HepG2 (cell line): ENCODE data around the gene RAB3D. TPM values are rescaled to one million over a fixed set of nuclear protein-coding genes. Genes with fewer than 3 reads are reported as not detected.

Experiments
- ATAC-seq: fragments of 200-7000 bp; cut with Tn5 transposase; 3 replicates; pipeline ENCODE4 v1.9.1; 2020; ENCODE audit warnings: mild to moderate bottlenecking, moderate library complexity
- BruUV-seq: library from RNA; stranded (reverse); fragments of 400-500 nt; replicated peaks from 2 replicates; lab custom pipeline; 2021; lab: Mats Ljungman, UMichigan
- CTCF ChIA-PET: fragments of 300-600 bp; formaldehyde crosslinking; extraction: SDS; loops from one replicate; lab custom pipeline; 2021; ENCODE audit warnings: low total read pairs, inconsistent platforms, low intra/inter-chr PET ratio; lab: Yijun Ruan, JAX
- POLR2A ChIA-PET: fragments of 350-600 bp; sonication (Branson Sonifier 250); formaldehyde crosslinking; loops from one replicate; lab custom pipeline; 2020; ENCODE audit warnings: antibody characterized with exemption, inconsistent platforms; lab: Yijun Ruan, JAX
- DNase-seq: peaks from one replicate; pipeline ENCODE4 v3.0.0-alpha.2; 2015; ENCODE audit warnings: low spot score
- FAIRE-seq: peaks from 3 replicates; lab custom pipeline; 2011; peaks lifted over from hg19 to GRCh38; lab: Jason Lieb, UNC
- H2AFZ ChIP-seq: one replicate; pipeline ENCODE4 v1.6.1; 2011; ENCODE audit warnings: low read length, inconsistent platforms
- H3K27ac ChIP-seq: fragments of 300-600 bp; 3 replicates; pipeline ENCODE4 v1.8.0; 2011; ENCODE audit warnings: mixed run types, mild to moderate bottlenecking, mixed read lengths, low read length, inconsistent platforms; ENCODE audit not compliant: insufficient read depth; ENCODE audit errors: extremely low read length
- H3K27me3 ChIP-seq, 2 experiments: fragments of 200-600 bp in 1 of 2; 2 replicates in 1 of 2; 3 replicates in 1 of 2; pipeline versions ENCODE4 v1.6.0 to v1.8.0; 2011; ENCODE audit warnings: low read length in 2 of 2, mild to moderate bottlenecking in 2 of 2, moderate library complexity in 2 of 2, inconsistent platforms in 1 of 2; ENCODE audit not compliant: insufficient read depth in 2 of 2, control insufficient read depth in 1 of 2
- H3K36me3 ChIP-seq, 2 experiments: fragments of 200-600 bp in 1 of 2; replicated peaks in 1 of 2; 2 replicates in 1 of 2; 3 replicates in 1 of 2; pipeline versions ENCODE4 v1.5.1 to v1.8.0; 2011; ENCODE audit warnings: low read length in 2 of 2, inconsistent platforms in 1 of 2; ENCODE audit not compliant: insufficient read depth in 2 of 2, control insufficient read depth in 1 of 2
- H3K4me1 ChIP-seq: 2 replicates; pipeline ENCODE4 v1.5.1; 2012; ENCODE audit warnings: low read length, inconsistent platforms; ENCODE audit not compliant: insufficient read depth
- H3K4me2 ChIP-seq: 2 replicates; pipeline ENCODE4 v1.6.0; 2011; ENCODE audit warnings: low read depth, low read length, inconsistent platforms
- H3K4me3 ChIP-seq, 3 experiments: fragments of 200-600 bp in 1 of 3; sonication (generic), shearing (Covaris generic) in 1 of 3; replicated peaks in 1 of 3; 2 replicates each; pipeline ENCODE4 v1.5.1; 2011 to 2016; ENCODE audit warnings: low read length in 3 of 3, inconsistent platforms in 2 of 3, low read depth in 2 of 3, mild to moderate bottlenecking in 2 of 3, control low read depth in 1 of 3, mixed read lengths in 1 of 3; ENCODE audit not compliant: insufficient read depth in 1 of 3
- H3K79me2 ChIP-seq: one replicate; pipeline ENCODE4 v1.6.1; 2011; ENCODE audit warnings: low read length, inconsistent platforms; ENCODE audit not compliant: insufficient read depth
- H3K9ac ChIP-seq: 2 replicates; pipeline ENCODE4 v1.6.0; 2011; ENCODE audit warnings: mild to moderate bottlenecking, low read depth, low read length, inconsistent platforms; ENCODE audit not compliant: insufficient read depth
- H3K9me3 ChIP-seq: 2 replicates; pipeline ENCODE4 v1.5.1; 2012; ENCODE audit warnings: mild to moderate bottlenecking, low read length
- H4K20me1 ChIP-seq: 2 replicates; pipeline ENCODE4 v1.6.0; 2011; ENCODE audit warnings: inconsistent platforms, mild to moderate bottlenecking, low read length, moderate library complexity; ENCODE audit not compliant: insufficient read depth
- CREB1 ChIP-seq, 2 experiments: fragments of 450-650 bp in 1 of 2; IDR thresholded peaks; 2 replicates each; pipeline ENCODE4 v1.6.1; 2016 to 2017; ENCODE audit warnings: control low read depth in 1 of 2, mild to moderate bottlenecking in 1 of 2, missing compliant biosample characterization in 1 of 2, missing genetic modification characterization in 1 of 2
- JUN ChIP-seq: sonication (generic); formaldehyde crosslinking; IDR thresholded peaks from 2 replicates; pipeline ENCODE4 v1.4.0; 2020; ENCODE audit warnings: mild to moderate bottlenecking, missing genetic modification reagents
- PRDM15 ChIP-seq: sonication (generic); formaldehyde crosslinking; IDR thresholded peaks from 2 replicates; pipeline ENCODE4 v1.4.0; 2020; ENCODE audit warnings: missing genetic modification reagents
- ZNF20 ChIP-seq: sonication (generic); formaldehyde crosslinking; IDR thresholded peaks from 2 replicates; pipeline ENCODE4 v1.4.0; 2020; ENCODE audit warnings: mild to moderate bottlenecking, moderate library complexity, missing genetic modification reagents
- ZNF546 ChIP-seq: sonication (generic); formaldehyde crosslinking; conservative IDR thresholded peaks from 2 replicates; pipeline ENCODE4 v1.8.1; 2023; ENCODE audit warnings: mild to moderate bottlenecking, missing genetic modification reagents
- ZNF557 ChIP-seq: sonication (generic); formaldehyde crosslinking; IDR thresholded peaks from 2 replicates; pipeline ENCODE4 v1.4.0; 2020; ENCODE audit warnings: missing genetic modification reagents
- ZNF878 ChIP-seq: sonication (generic); formaldehyde crosslinking; IDR thresholded peaks from 2 replicates; pipeline ENCODE4 v1.8.1; 2023; ENCODE audit warnings: mild to moderate bottlenecking, missing genetic modification reagents, moderate library complexity
- ZSCAN9 ChIP-seq: IDR thresholded peaks from 2 replicates; pipeline ENCODE4 v1.6.1; 2016; ENCODE audit warnings: borderline replicate concordance
- ZUFSP ChIP-seq: sonication (generic); formaldehyde crosslinking; IDR thresholded peaks from 2 replicates; pipeline ENCODE4 v1.9.0; 2021; ENCODE audit warnings: missing genetic modification reagents, mild to moderate bottlenecking, borderline replicate concordance
- WGBS: methylation state at CpG from one replicate; pipeline ENCODE4 v1.1.6; 2017; ENCODE audit warnings: low lambda C conversion rate; 5-methylcytosine and 5-hydroxymethylcytosine counted together
- in situ Hi-C: cut with HindIII; loops from 2 replicates; pipeline ENCODE4 v1.10.0; 2017; ENCODE audit warnings: low pct_unique_long_range_greater_than_20kb; ENCODE audit not compliant: extremely low pct_ligation_motif_present
- intact Hi-C: fragments of 100-400 bp; cut with micrococcal nuclease; formaldehyde crosslinking; loops from one replicate; pipeline ENCODE4 v1.10.0; 2022; ENCODE audit not compliant: unreplicated experiment
- polyA plus RNA-seq, 8 experiments: library from polyadenylated mRNA; depleted of rRNA in 3 of 8; stranded (reverse) in 7 of 8; unstranded in 1 of 8; fragments of >200 nt; fragmentation: Illumina TruSeq in 4 of 8; extraction: Trizol in 4 of 8; gene quantifications; 2 replicates each; pipeline versions ENCODE4 v1.2.1 to v1.2.3, GENCODE V29; 2011 to 2016; ENCODE audit warnings: low read depth in 4 of 8, missing spikeins in 1 of 8, mixed read lengths in 1 of 8; ENCODE audit not compliant: insufficient read depth in 1 of 8
- total RNA-seq, 5 experiments: library from RNA; depleted of rRNA; stranded (reverse); fragments of >200 nt; fragmentation: Illumina TruSeq; extraction: Trizol; gene quantifications; 2 replicates each; pipeline ENCODE4 v1.2.3, GENCODE V29; 2016; ENCODE audit warnings: low read depth in 1 of 5
- TF ChIP-seq, protein P1 (sequence below): sonication (generic); formaldehyde crosslinking; IDR thresholded peaks from 2 replicates; pipeline ENCODE4 v1.8.0; 2022; ENCODE audit warnings: missing genetic modification reagents, mild to moderate bottlenecking, inconsistent platforms, borderline replicate concordance

The RAB3D gene
- total and polyA plus RNA-seq, 2 of the 13 experiments (the other 11 are each of a cell fraction or from before 2014, with no cell fraction given), result 2.0 to 16.1 TPM

- DNase-seq, result no peak
- H3K79me2 ChIP-seq, result no peaks in the 10 kb centered on the region
- BruUV-seq, result no TSS peak
- H3K27me3 ChIP-seq, result no peaks in the 10 kb centered on the region
- ATAC-seq, result no peak
- H2AFZ ChIP-seq, result no peak overlapping the region
- 0 out of 2 replicates have a peak, but pooled peaks cover 4% of the 10 kb centered on the region for H3K4me1 ChIP-seq
- H3K4me3 ChIP-seq, result no peak overlapping the region
- H3K9me3 ChIP-seq, result no peaks in the 10 kb centered on the region
- intact Hi-C loops (no loop called here), in situ Hi-C loops (no loop called here)
- 93% methylated on average over 7 of the region's 10 CpGs for WGBS
- H3K36me3 ChIP-seq, result peaks cover 5 to 6% of the 10 kb centered on the region in 2 experiments; a peak in 3 of 5 replicates
- FAIRE-seq, result no peak
- H4K20me1 ChIP-seq, result no peaks in the 10 kb centered on the region
- TF ChIP-seq ZNF557 (no peak), CREB1 (IDR thresholded peaks at IDR 0.05) (no peak), CREB1 (CRISPR knock-in tag; IDR thresholded peaks at IDR 0.05) (no peak), ZUFSP (CRISPR knock-in tag) (no peak), ZSCAN9 (CRISPR knock-in tag) (no peak), PRDM15 (CRISPR knock-in tag) (no peak), JUN (no peak), ZNF20 (CRISPR knock-in tag) (no peak), ZNF546 (no peak), ZNF878 (no peak)
- TF ChIP-seq, protein P1, sequence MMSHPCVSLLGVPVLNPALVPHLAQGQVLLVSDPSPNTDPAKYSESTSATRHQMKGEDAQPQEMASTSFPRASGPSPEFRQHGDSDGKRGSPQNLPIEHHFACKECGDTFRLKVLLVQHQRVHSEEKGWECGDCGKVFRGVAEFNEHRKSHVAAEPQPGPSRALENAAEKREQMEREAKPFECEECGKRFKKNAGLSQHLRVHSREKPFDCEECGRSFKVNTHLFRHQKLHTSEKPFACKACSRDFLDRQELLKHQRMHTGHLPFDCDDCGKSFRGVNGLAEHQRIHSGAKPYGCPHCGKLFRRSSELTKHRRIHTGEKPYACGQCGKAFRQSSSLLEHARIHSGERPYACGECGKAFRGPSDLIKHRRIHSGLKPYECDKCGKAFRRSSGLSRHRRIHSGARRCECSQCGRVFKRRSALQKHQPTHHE, result no peak
- no peak overlapping the region for H3K4me2 ChIP-seq
- no peak overlapping the region for H3K27ac ChIP-seq
- ChIA-PET POLR2A (interaction anchor here (1.7 kb wide), 1 partner anchor 11 kb away, joined by 4 read pairs; no protein-coding TSS in a partner anchor), CTCF (no interaction called here)
- no peak overlapping the region for H3K9ac ChIP-seq
Observed at GRCh38 chr19:11363881-11364280, 24.4 kb upstream of the RAB3D start.
